PC-9 (cell line): ENCODE data around the gene ANKRD16.

Experiments used
- CTCF ChIP-seq: fragments of 200-600 bp; sonication (generic); conservative IDR thresholded peaks from 2 replicates; pipeline ENCODE4 v1.6.1; 2017; ENCODE audit warnings: mixed run types, antibody characterized with exemption, mild to moderate bottlenecking, moderate library complexity
- EZH2 ChIP-seq: fragments of 200-600 bp; sonication (generic); IDR thresholded peaks from 2 replicates; pipeline ENCODE4 v1.8.0; 2017; ENCODE audit warnings: antibody characterized with exemption, low read depth

- no peak for TF ChIP-seq CTCF
- no peak for TF ChIP-seq EZH2
These were observed 77.2 kb downstream of the ANKRD16 start for GRCh38 chr10:5812283-5813090.
